HG03460 (cell line): ENCODE data around the gene MAPK8.

Source experiments
- ATAC-seq: cut with Tn5 transposase; IDR thresholded peaks from one replicate; pipeline ENCODE4 v1.9.1; 2021; ENCODE audit not compliant: unreplicated experiment

Gene MAPK8

GRCh38 chr10:48291190-48291589 lies 15.3 kb upstream of the MAPK8 start:
- no peak for ATAC-seq

- ATAC-seq, result no peak
Observed at GRCh38 chr10:48292616-48293015, 13.9 kb upstream of the MAPK8 start.

- no peak for ATAC-seq
Observed at GRCh38 chr10:48294431-48294830, 12.0 kb upstream of the MAPK8 start.

- ATAC-seq, result no peak
Observed at GRCh38 chr10:48296576-48297098, 9.8 kb upstream of the MAPK8 start.

- ATAC-seq, result no peak
Observed at GRCh38 chr10:48299066-48299465, 7.4 kb upstream of the MAPK8 start.

GRCh38 chr10:48299692-48300091 lies 6.8 kb upstream of the MAPK8 start:
- no peak for ATAC-seq

GRCh38 chr10:48300556-48300955 lies 5.9 kb upstream of the MAPK8 start:
- ATAC-seq, result no peak

GRCh38 chr10:48302515-48303476 lies 3.7 kb upstream of the MAPK8 start:
- no peak for ATAC-seq

- ATAC-seq, result no peak
Observed at GRCh38 chr10:48305905-48306264, 592 bp upstream of the MAPK8 start.

GRCh38 chr10:48306870-48307710 lies 613 bp downstream of the MAPK8 start:
- ATAC-seq, result peak; percentile 24

GRCh38 chr10:48307711-48308018 lies 1.2 kb downstream of the MAPK8 start:
- ATAC-seq, result no peak

- ATAC-seq, result no peak
Observed at GRCh38 chr10:48309711-48310226, 3.3 kb downstream of the MAPK8 start.

GRCh38 chr10:48314107-48314506 lies 7.6 kb downstream of the MAPK8 start:
- no peak for ATAC-seq

- no peak for ATAC-seq
Observed at GRCh38 chr10:48316236-48316635, 9.8 kb downstream of the MAPK8 start.

- no peak for ATAC-seq
Observed at GRCh38 chr10:48317321-48317990, 11.0 kb downstream of the MAPK8 start.

- ATAC-seq, result no peak
Observed at GRCh38 chr10:48322017-48322416, 15.5 kb downstream of the MAPK8 start.

GRCh38 chr10:48324580-48324979 lies 18.1 kb downstream of the MAPK8 start:
- ATAC-seq, result no peak

- no peak for ATAC-seq
Observed at GRCh38 chr10:48330269-48330668, 23.8 kb downstream of the MAPK8 start.

GRCh38 chr10:48331436-48331835 lies 25.0 kb downstream of the MAPK8 start:
- ATAC-seq, result no peak

GRCh38 chr10:48332166-48332870 lies 25.8 kb downstream of the MAPK8 start:
- ATAC-seq, result no peak

GRCh38 chr10:48332871-48333216 lies 26.4 kb downstream of the MAPK8 start:
- ATAC-seq, result no peak
